OCI-LY3 (cell line): ENCODE measurements around the gene TNS3.

Experiments
- H2AFZ ChIP-seq: fragments of 200-600, 300-600 bp; shearing (Covaris generic); 2 replicates; pipeline ENCODE4 v1.6.0; 2014; ENCODE audit warnings: antibody characterized with exemption, low read depth, low read length
- H3K27ac ChIP-seq: fragments of 200-600, 300-600 bp; sonication (generic); 2 replicates; pipeline ENCODE4 v1.5.1; 2014; ENCODE audit warnings: mild to moderate bottlenecking, low read length, moderate library complexity, mixed read lengths
- H3K27me3 ChIP-seq: fragments of 200-600, 300-600 bp; sonication (generic); 2 replicates; pipeline ENCODE4 v1.6.1; 2014; ENCODE audit warnings: low read depth, low read length, mixed read lengths
- H3K36me3 ChIP-seq: fragments of 200-600, 300-600 bp; sonication (generic); replicated peaks from 2 replicates; pipeline ENCODE3; 2014; ENCODE audit warnings: low read depth, low read length, mixed read lengths
- H3K4me1 ChIP-seq: fragments of 300-600, 200-600 bp; sonication (generic); 2 replicates; pipeline ENCODE4 v1.6.1; 2014; ENCODE audit warnings: low read length, mixed read lengths
- H3K4me2 ChIP-seq: fragments of 200-600, 300-600 bp; sonication (generic); 2 replicates; pipeline ENCODE4 v1.6.1; 2014; ENCODE audit warnings: low read length, mixed read lengths
- H3K4me3 ChIP-seq: fragments of 300-600, 200-600 bp; sonication (generic); 2 replicates; pipeline ENCODE4 v1.5.1; 2014; ENCODE audit warnings: antibody characterized with exemption, mild to moderate bottlenecking, low read length, moderate library complexity
- H3K79me2 ChIP-seq: fragments of 300-600, 200-600 bp; shearing (Covaris generic); 2 replicates; pipeline ENCODE4 v1.6.1; 2014; ENCODE audit warnings: mild to moderate bottlenecking, low read length, mixed read lengths
- H3K9ac ChIP-seq: fragments of 300-600, 200-600 bp; shearing (Covaris generic); 2 replicates; pipeline ENCODE4 v1.6.0; 2014; ENCODE audit warnings: mild to moderate bottlenecking, low read length, moderate library complexity
- H3K9me3 ChIP-seq: fragments of 200-600, 300-600 bp; shearing (Covaris generic); 2 replicates; pipeline ENCODE4 v1.6.1; 2014; ENCODE audit warnings: low read length, mixed read lengths; ENCODE audit not compliant: insufficient read depth
- H4K20me1 ChIP-seq: fragments of 200-600, 300-600 bp; sonication (generic); 2 replicates; pipeline ENCODE4 v1.6.1; 2016; ENCODE audit warnings: low read length, mixed read lengths; ENCODE audit not compliant: insufficient read depth
- EZH2phosphoT487 ChIP-seq: fragments of 200-600 bp; shearing (Covaris generic); IDR thresholded peaks from 2 replicates; pipeline ENCODE4 v1.6.1; 2018; ENCODE audit warnings: antibody characterized with exemption, mixed run types, low read depth
- TF ChIP-seq, protein P1 (sequence below): fragments of 200-600, 300-600 bp; sonication (generic); IDR thresholded peaks from 2 replicates; pipeline ENCODE4 v1.5.1; 2014; ENCODE audit warnings: antibody characterized with exemption, low read length, low read depth

Gene TNS3

GRCh38 chr7:47406801-47407129 lies 175.1 kb downstream of the TNS3 start:
- no peaks in the 10 kb centered on the region for H3K4me1 ChIP-seq
- no peaks in the 10 kb centered on the region for H3K79me2 ChIP-seq
- no peak for TF ChIP-seq EZH2phosphoT487
- TF ChIP-seq, protein P1, sequence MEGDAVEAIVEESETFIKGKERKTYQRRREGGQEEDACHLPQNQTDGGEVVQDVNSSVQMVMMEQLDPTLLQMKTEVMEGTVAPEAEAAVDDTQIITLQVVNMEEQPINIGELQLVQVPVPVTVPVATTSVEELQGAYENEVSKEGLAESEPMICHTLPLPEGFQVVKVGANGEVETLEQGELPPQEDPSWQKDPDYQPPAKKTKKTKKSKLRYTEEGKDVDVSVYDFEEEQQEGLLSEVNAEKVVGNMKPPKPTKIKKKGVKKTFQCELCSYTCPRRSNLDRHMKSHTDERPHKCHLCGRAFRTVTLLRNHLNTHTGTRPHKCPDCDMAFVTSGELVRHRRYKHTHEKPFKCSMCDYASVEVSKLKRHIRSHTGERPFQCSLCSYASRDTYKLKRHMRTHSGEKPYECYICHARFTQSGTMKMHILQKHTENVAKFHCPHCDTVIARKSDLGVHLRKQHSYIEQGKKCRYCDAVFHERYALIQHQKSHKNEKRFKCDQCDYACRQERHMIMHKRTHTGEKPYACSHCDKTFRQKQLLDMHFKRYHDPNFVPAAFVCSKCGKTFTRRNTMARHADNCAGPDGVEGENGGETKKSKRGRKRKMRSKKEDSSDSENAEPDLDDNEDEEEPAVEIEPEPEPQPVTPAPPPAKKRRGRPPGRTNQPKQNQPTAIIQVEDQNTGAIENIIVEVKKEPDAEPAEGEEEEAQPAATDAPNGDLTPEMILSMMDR = no peak
- H2AFZ ChIP-seq = no peak overlapping the region
- H3K4me3 ChIP-seq = no peak overlapping the region
- no peak overlapping the region for H3K9ac ChIP-seq
- H3K9me3 ChIP-seq = no peaks in the 10 kb centered on the region
- H4K20me1 ChIP-seq = no peaks in the 10 kb centered on the region
- no peak overlapping the region for H3K4me2 ChIP-seq
- no peaks in the 10 kb centered on the region for H3K27me3 ChIP-seq
- no peaks in the 10 kb centered on the region for H3K36me3 ChIP-seq
- no peak overlapping the region for H3K27ac ChIP-seq

GRCh38 chr7:47405921-47406800 lies 175.8 kb downstream of the TNS3 start:
- Histone ChIP-seq H2AFZ (no peak overlapping the region), H3K9me3 (no peaks in the 10 kb centered on the region), H4K20me1 (no peaks in the 10 kb centered on the region), H3K4me3 (no peak overlapping the region), H3K4me1 (no peaks in the 10 kb centered on the region), H3K79me2 (no peaks in the 10 kb centered on the region), H3K36me3 (no peaks in the 10 kb centered on the region), H3K27ac (no peak overlapping the region), H3K9ac (no peak overlapping the region), H3K27me3 (no peaks in the 10 kb centered on the region), H3K4me2 (no peak overlapping the region)
- TF ChIP-seq, protein P1 = no peak
- TF ChIP-seq EZH2phosphoT487 = no peak

DNA sequence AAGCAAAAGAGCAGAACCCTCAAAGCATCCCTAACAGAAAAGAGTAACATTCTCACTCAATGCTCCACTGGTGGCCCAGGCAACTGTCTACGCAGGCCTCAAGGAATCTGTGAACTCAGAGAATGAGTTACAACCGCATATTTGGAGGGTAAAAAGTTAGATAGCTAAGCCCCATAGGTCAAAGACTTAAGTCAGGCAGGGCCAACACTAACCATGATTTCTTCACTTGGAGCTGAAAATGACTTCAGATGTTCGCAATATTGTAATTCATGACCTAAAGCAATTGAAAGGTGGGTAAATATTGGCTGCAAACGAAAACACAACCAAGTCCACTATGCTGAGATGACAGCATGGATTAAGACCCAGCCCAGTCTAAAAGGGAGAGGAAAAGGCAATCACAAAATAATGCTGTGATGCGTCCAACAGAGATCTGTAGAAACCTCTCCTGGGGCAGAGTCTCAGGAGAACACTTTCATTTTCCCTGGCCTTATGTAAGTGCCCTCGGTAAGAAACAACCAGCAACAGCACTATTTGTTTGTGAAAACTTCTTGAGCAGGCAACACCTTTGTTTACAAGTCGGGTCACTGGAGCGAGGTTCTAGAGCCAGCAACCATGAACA lies 176.5 kb downstream of the TNS3 start:
- H3K4me3 ChIP-seq = no peak overlapping the region
- no peaks in the 10 kb centered on the region for H3K36me3 ChIP-seq
- H3K9ac ChIP-seq = no peak overlapping the region
- H3K27me3 ChIP-seq = no peaks in the 10 kb centered on the region
- no peaks in the 10 kb centered on the region for H3K79me2 ChIP-seq
- H3K4me2 ChIP-seq = no peak overlapping the region
- H3K4me1 ChIP-seq = no peaks in the 10 kb centered on the region
- H2AFZ ChIP-seq = no peak overlapping the region
- H3K27ac ChIP-seq = no peak overlapping the region
- H3K9me3 ChIP-seq = no peaks in the 10 kb centered on the region
- H4K20me1 ChIP-seq = no peaks in the 10 kb centered on the region
- TF ChIP-seq, protein P1 = no peak
- TF ChIP-seq EZH2phosphoT487 = no peak

DNA sequence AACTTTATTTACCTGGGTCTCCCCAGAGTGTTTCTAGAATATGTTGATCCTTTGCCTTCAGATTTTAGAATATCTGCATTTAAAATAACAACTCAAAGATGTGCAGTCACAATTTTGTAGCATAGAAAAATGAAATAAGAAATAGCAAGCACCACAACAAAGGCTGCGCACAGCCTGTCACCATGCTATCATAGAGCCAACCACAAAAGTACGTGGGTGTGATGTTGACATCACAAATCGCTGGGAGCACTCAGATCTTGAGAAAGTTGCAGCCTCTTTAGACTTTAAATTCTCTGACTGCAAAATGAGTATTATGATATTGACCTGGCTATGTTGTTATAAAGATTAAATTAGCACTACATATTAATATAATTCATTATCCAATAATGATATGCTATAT lies 177.9 kb downstream of the TNS3 start:
- Histone ChIP-seq H4K20me1 (no peaks in the 10 kb centered on the region), H3K4me1 (no peaks in the 10 kb centered on the region), H3K27ac (no peak overlapping the region), H3K9ac (no peak overlapping the region), H3K9me3 (no peaks in the 10 kb centered on the region), H3K27me3 (no peaks in the 10 kb centered on the region), H3K79me2 (no peaks in the 10 kb centered on the region), H3K4me3 (no peak overlapping the region), H3K4me2 (no peak overlapping the region), H3K36me3 (no peaks in the 10 kb centered on the region), H2AFZ (no peak overlapping the region)
- TF ChIP-seq EZH2phosphoT487 = no peak
- TF ChIP-seq, protein P1 = no peak
